ENCODE measurements around the gene TMEM132D.
"Not testable (repeated sequence)": the region's sequence is repeated elsewhere in the genome, so short reads cannot be mapped to it uniquely, and the experiment has no call there.

TMEM132D gene

DNA sequence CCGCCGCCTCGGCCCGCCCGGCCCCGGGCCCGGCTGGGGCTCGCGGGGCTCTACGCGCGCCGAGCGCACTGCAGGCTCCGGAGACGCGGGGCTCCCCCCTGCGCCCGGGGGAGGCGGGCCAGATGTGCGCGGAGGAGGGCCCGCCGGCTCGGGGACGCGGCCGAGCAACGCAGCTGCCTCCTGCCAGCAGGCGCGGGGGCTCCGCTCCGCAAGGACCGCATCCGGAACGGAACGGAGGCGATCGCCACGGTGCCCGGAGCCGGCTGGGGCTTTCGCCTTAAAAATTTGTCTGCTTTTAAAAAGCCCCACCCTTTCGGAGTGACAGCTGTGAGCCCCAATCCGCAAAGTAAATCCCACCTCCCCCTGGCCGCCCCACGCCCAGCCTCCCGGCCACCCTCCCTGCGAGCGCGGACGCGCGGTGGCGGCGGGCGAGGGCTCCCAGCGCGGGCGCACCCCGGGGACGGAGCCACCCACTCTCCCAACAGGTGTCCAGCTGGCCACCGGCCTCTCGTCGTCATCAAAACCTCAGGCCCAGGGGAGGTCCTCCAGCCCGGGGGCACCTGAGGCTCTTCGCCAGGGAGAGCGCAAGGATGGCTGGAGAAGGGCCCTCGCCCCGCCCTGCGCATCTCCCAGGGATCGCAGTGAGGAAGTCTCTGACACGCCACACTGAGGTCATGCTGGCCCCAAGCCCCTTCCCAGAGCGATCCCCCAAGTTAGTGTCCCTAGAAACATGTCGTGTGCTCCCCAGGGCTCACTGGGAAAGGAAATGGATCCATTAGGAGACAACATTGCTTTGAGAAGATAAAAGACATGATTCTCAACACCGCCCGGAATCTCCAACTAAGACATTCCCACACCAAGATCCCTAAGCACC is at the start of gene TMEM132D:
Gene TMEM132D, minus strand, starts transcription at position 70 of the 874 bp plus-strand sequence.
- no peak for DNase-seq (ENCODE audit: low read depth in 4 of 4, low spot score in 1 of 4)

DNA sequence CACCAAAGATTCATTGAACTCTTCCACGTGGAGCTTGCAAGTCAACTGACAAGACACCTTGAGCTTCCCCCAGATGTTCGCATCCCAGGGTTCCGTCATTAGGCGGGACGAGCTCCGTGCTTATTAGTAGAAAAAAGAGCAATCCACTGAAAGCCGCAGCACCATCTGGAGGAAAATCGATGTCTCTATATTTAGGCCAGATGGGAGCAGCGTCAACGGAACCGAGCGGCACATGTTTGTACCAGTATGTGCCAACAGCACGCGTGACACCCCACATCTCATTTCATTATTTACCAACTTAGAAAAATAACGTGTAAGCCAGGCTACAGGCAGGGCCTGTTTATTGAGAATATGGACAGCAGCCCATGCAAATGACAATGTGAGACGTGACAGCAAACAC is 45.8 kb upstream of the TMEM132D start:
- no peak for DNase-seq (ENCODE audit: low read depth in 4 of 4, low spot score in 1 of 4)

DNA sequence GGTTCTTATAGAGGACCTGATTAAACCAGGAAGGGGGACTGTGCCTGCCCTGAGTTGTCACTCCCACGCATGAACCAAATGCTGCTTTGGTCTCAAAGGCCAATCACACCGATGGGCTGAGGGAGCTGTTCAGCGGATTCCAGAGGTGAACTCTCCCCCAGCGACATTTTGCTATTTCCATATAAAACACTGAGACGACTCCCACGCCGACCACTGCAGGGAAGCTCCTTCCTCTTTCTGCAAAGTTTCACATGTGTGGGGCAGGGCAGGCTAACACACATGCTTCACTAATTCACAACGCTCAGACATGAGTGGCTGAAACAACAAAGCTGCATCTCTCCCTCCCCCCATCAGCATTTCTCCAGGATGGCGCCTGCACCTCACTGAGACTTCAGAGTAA is 37.8 kb upstream of the TMEM132D start:
- DNase-seq (ENCODE audit: low read depth in 4 of 4, low spot score in 1 of 4): no peak

DNA sequence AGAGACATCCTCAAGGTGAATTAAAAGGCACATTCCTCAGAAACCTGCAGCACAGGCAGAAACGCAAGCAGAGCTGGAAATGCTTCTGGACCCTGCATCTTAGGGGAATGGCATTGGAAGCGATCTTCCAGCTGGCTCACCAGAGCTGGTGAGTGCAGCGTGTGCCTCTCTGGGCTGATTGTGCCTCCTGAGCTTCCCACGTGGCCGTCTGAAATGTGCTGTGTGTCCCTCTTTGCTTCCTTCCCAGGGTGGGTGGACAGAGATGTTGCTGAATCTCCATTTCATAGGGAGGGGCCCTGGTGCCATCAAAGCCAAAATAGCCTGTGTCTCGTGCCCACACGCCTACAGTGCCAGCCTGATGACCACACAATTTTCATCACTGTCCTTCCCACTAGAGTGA is 34.3 kb upstream of the TMEM132D start:
- no peak for DNase-seq (ENCODE audit: low read depth in 4 of 4, low spot score in 1 of 4)

DNA sequence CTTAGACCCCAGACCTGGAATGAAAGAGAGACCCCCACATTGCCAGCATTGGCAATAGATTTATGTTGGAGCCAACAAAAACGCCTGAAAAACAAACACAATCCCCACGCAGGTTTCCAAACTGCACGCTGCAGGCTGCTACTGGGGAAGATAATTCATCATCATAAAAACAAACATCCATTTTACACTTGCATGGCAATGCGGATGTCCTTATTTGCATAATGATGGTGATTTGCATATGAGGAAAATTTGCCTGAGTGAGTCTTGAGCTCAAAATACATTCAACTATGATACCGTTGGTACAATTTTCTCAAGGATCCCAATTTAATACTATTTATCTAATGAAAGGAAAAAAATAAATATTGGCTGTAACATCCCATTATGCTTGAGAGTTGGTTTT is 33.6 kb upstream of the TMEM132D start:
- DNase-seq (ENCODE audit: low read depth in 4 of 4, low spot score in 1 of 4): no peak

DNA sequence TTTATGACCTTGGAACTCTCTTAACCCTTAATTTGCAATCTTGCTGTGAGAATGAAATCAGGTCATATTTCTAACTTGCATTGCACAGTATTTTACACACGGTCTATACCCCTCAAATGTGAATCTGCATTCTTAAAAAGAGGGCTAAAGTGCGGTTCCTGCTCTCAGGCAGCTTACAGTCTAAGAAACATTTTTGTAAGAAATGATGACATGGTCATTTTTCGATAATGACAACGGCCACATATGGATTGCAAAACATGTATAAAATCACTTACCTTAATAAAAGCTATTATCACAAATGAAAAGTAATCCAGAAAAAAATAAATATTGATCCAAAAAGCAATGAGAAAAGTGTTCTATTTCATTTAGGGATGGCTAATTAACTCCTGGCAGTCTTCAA is 24.8 kb upstream of the TMEM132D start:
- DNase-seq (ENCODE audit: low read depth in 4 of 4, low spot score in 1 of 4): no peak

DNA sequence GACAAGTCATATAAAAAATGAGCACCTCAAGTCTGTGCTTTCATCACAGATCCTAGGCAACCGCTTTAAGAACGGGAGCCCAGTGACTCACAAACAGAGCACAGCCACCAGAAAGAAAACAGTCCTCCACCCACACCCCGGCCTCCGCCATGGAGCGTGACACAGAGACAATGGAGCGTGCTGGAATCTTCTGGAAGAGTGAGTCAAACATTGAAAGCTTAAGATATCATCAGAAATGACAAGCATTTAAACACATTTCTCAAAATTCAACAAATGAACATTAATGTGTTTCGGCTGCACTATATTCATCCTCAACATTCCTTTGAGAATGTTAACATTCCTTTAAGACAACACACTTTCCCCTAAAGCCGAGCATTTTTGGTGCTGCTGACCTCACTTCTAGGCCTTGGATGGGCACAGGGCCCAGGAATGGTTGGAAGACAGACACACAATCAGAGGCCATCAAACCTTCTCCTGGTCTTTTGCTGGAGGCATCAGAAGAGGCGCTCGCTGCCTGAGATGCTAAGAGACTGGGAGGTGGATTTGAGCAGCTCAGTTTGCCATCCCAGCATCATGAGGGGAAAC is 23.6 kb upstream of the TMEM132D start:
- DNase-seq (ENCODE audit: low read depth in 4 of 4, low spot score in 1 of 4): no peak

DNA sequence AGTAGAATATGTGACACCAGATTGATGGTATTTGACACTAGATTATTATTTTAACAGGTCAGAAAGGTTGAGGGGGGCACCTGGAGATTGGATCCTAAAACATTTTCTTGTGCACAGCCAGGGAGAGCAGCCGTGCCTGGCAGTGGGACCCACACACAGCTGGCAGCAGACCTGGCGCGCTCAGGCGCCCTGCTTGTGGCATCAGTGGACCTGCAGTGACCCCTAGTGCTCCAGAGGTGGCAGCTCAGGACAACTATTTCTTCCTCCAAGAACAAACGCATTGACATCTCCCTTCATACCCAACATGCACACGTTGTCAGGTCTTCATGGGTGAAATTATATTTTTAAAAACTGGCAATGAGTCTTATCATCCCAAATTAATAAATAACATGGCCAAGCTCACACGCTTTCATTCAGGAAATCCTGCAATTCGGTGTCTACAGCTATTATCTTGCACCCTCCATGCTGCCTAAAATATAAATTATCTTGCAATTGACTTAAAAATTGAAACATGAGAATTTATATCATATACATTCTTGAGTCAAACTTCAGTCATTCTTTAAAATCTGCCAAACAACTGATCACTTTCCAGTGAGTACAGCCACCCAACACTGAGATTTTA is 7.7 kb upstream of the TMEM132D start:
- no peak for DNase-seq (ENCODE audit: low read depth in 4 of 4, low spot score in 1 of 4)

DNA sequence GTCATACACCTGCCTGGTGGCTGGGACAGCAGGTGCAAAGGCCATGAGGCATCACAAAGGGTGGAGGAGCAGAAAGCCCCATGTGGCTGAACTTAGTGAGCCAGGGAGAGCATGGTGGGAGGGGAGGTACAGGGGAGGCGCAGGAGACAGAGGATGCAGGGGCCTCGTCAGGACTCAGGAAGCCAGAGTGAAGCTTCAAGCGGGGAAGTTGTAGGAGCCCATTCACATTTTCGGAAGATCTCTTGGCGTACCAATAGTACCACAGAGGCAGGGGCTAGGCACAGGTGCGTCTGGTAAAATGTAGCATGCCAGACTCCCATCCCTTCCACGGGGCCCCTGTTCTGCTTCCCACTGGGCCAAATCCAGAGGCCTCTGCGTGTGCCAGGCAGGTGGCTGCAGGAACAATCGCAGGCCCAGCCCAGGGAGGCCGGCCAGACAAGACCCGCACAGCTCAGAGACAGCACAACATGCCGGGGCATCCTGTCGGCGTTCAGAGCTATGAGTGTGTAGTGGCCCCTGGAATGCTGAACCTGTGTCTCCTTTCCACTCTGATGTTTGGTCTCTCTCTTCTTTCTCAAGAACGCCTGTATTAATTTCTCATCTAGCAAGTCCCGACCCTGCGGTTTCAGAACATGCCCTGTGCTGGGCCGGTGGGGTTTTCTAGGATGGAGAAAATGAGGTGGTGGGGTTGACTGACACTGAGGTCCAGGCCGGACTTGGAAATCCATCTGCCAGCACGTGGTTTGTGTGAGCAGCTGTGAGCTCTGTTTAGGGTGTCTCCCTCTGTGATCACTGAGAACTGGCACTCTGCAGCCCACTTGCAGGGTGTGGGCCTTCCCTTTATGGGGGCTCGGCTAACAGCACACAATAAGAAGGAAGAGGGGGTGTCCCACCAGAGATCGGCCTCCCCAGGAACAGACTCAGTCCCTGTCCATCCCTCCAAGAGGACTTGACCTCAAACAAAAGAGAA is 5.5 kb upstream of the TMEM132D start:
- no peak for DNase-seq (ENCODE audit: low read depth in 4 of 4, low spot score in 1 of 4)

DNA sequence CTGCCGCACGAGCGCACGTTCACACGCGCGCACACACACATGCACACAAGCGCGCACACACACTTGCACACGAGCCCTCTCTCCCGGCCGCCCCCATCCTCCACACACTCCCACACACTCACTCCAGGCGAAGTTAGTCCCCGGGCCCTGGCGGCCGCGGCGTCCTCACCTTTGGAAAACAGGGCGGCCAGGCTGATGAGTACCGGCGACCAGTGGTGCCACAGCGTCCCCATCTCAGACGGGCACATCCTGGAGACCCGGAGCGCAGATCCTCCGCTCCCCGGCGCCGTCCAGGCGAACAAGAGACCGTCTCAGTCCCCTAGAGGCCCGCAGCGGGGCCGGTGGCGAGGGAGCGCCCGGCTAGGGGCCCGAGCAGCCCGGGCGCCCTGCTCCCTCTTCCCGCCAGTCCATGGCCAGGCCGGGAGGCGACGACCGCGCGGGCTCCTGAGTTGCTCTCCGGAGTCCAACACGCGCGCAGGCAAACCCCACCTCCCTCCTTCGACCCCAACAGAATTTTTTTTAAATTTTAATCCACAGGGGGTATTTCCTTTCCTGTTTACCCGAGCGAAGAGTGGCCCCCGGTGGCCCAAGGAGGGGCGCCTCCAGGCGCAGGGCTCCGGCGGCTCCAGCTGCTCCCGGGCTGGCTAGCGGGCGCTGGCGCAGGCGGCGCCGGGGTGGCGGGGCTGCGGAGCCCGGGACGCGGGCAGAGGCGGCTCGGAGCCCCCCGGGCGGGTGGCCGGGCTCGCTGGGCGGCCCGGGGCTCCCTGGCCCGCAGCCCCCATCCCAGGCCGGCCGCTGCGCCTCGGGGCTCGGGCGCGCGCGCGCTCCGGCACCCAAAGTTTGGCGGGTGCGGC is 506 bp downstream of the TMEM132D start:
- DNase-seq (ENCODE audit: low read depth in 4 of 4, low spot score in 1 of 4): no peak

DNA sequence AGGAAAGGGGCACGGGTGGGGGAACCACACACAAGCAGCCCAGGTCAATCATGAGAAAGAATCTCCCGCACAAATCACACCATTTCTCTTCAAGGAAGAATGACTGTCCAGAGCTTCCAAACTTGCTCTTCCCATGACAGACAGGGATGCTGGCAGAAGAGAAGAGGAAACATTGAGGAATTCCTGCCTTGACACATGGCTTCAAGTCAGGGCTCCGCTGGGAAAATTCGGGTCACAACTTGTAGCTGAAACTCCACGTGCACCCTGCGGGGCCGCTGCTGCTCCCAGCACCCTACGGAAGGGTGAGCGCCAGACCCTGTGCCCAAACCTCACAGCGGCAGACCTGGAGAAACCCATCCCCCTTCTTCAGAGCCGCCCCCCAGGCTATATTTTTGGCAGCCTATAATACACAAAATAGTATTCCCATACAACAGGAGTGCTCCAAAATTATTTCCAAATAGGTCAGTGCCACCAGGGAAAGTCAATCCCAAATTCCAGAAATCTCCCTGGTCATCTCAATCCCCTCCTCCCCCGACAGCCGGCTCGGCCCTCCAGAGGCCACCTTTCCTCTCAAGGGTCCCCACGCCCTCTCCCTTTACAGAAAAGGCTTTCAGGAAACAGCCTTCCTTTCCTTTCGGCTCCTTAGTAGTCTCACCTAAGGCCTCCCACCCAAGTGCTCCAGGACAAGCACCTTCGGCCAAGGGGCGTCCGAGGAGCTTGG is 1.3 kb downstream of the TMEM132D start:
- no peak for DNase-seq (ENCODE audit: low read depth in 4 of 4, low spot score in 1 of 4)

DNA sequence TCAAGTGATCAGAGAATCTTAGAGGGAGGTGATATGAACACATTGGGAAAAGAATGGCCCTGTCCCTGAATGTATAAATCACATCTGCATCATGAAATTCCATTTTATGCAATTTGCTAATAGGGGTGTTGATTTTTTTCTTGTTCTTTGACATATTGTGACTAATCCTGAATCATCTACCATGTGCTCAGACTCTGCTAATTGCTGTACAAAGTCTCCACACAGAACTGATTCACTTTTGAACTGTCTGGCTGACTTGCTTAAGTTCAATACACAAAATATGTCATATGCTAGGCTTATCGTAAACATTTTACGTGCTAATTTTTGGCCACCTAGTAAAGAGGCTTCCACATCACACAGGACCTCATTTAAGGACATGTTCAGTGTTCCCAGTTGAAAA is 2.6 kb downstream of the TMEM132D start:
- DNase-seq (ENCODE audit: low read depth in 4 of 4, low spot score in 1 of 4): no peak

DNA sequence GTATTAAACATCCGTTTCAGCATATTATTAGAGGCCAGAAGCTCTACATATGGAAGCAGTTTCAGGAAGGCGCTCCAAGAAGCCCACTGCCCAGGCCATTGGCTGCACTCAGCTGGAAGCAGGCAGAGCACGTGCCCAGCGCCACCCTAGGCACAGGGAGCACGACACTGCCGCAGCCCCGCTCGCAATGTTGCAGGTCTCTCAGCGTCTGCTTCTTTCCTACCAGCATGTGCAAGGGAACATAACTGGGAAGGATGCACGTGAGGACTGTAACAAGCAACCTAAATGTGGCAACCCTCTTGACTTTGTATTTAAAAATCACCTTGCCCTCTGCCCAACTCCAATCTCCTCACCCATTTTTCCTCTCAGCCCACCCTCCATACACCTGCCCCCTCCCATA is 3.5 kb downstream of the TMEM132D start:
- DNase-seq (ENCODE audit: low read depth in 4 of 4, low spot score in 1 of 4): no peak

DNA sequence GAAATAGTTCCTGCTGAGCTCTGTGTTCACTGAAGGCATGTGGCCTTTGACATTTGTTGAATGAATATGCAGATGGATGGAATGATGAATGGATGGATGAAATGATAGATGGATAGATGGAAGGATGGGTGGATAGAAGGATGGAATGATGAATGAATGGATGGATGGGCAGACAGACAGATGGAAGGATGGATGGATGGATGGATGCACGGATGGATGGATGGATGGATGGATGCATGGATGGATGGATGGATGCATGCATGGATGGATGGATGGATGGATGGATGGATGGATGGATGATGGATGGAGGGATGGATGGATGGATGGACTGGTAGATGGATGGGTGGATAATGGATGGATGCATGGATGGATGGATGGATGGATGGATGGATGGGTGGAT is 4.8 kb downstream of the TMEM132D start:
- DNase-seq (ENCODE audit: low read depth in 4 of 4, low spot score in 1 of 4): not testable (repeated sequence)

DNA sequence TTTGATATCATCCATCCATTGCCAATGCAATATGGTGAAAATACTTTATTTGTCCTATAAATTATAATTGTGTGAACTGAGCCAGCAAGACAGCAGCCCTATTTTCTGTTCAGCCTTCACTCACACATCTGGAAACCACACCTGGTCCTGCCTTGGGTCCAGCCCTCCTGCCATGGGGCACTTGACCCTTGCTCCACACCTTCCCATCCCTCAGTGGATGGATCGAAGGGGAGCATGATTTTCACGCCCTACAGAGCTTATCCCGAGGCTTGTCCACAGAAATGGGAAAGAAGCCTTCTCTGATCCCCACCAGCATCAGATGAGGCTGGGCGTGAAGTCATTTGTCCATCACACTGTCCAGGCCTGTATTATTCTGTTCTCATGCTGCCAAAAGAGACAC is 10.1 kb downstream of the TMEM132D start:
- DNase-seq (ENCODE audit: low read depth in 4 of 4, low spot score in 1 of 4): no peak

DNA sequence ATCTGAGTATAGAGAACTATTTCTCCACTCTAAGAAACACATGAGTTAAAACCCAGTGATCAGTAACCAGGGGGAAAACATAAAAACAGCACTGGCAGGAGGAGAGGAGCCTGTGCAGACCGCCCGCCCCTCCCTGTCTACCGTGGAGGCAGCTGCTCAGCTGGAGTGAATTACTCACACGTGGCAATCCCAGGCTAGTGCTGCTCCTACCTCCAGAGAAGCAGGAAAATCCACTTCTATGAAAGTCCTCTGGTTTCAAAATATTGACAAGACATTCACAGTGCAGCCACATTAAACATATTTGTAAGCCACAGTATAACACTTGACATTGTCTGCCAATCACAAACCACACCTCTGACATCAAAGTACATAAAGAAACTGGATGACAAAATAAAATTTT is 16.7 kb downstream of the TMEM132D start:
- no peak for DNase-seq (ENCODE audit: low read depth in 4 of 4, low spot score in 1 of 4)

DNA sequence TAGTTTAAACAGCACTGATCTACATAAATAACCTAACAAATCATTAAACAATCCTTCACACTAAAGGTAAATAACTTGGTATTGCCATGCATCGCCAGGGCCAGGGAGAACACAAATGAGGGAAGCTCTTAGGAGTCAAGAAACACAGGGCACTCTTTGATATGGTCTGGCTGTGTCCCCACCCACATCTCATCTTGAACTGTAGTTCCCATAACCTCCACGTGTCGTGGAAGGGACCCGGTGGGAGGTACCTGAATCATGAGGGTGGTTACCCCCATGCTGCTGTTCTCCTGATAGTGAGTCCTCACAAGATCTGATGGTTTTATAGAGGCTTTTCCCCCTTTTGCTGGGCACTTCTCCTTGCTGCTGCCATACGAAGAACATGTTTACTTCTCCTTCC is 17.3 kb downstream of the TMEM132D start:
- DNase-seq (ENCODE audit: low read depth in 4 of 4, low spot score in 1 of 4): no peak

DNA sequence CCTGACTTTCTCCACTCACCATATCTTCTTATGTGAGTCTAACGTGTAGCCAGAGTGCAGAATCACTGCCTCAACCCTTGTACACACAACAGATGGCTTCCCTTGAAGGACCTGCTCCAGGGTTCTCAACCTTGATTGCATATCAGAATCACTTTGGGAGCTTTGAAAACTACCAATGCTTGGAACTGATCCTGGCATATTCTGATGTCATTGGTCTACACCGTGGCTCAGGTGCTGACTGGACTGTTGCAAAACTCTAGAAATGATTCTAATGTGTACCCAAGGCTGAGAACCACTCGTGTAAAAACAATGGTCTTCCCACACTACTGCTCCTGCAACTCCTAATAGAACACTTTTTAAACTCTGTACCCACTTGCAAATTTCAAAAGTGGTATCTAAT is 18.5 kb downstream of the TMEM132D start:
- DNase-seq (ENCODE audit: low read depth in 4 of 4, low spot score in 1 of 4): no peak

DNA sequence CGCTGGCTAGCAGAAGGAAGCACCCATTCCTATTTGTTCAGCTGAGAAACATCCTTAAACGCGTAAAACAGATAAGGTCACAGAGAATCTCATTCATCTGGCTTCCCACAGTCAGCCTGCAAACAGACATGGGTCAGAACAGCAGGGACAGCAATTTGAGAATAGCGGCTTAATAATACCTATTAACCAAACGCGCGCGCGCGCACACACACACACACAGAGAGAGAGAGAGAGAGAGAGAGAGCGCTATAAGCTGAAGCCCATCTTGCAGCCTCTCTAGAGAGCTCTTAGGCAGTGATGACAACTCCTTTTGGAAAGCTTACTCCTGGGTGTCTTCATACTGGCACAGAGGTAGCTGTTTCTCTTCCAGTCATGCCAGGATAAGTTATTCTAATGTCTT is 26.4 kb downstream of the TMEM132D start:
- DNase-seq (ENCODE audit: low read depth in 4 of 4, low spot score in 1 of 4): no peak

DNA sequence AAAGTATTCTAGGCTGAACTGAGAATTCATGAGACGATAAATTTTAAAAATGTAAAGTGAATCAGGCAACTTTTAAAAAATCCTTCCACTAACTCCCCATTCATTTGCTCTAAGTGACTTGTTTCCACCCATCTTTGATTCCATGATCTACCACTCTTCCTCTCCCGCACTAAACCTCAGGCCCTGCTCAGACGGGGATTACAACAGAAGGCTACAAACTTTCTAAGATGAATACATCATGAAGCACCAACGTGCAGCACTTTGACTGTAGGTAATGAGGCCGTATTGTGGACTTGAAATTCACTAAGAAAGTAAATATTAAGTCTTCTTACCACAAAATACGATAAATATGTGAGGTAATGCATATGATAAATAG is 30.0 kb downstream of the TMEM132D start:
- no peak for DNase-seq (ENCODE audit: low read depth in 4 of 4, low spot score in 1 of 4)
